ENCODE data around the gene PLK2. TPM values are rescaled to one million over a fixed set of nuclear protein-coding genes. Genes with fewer than 3 reads are reported as not detected.
A peak's percentile ranks its signal among the peaks of the same experiment; 100 is the strongest.

PLK2 gene
- total and polyA plus RNA-seq, 2 donors (not counting 3 experiments of a cell fraction or from before 2014, with no cell fraction given) = 199 to 250 TPM

GRCh38 chr5:58462154-58462553 lies 2.3 kb upstream of the PLK2 start:
- intact Hi-C loops (cut with micrococcal nuclease) = loop anchor here (1.0 to 5.0 kb wide), 2 partner anchors 1164 to 1290 kb away; partner anchors contain the start of gene GPBP1
- Histone ChIP-seq H4K20me1 (replicated peaks; ENCODE audit: control insufficient read depth, extremely low read depth, insufficient read depth, low read length) (peaks cover 7% of the 10 kb centered on the region), H3K4me3 (replicated peaks in 1 of 3; ENCODE audit: insufficient read depth in 1 of 3, low read depth in 1 of 3, low read length in 3 of 3) (no peak overlapping the region), H3K9me1 (replicated peaks; ENCODE audit: control insufficient read depth, extremely low read depth, insufficient read depth, low read length) (no peaks in the 10 kb centered on the region), H3K27me3 (ENCODE audit: control insufficient read depth in 2 of 2, insufficient read depth in 2 of 2, low read length in 2 of 2) (no peaks in the 10 kb centered on the region), H2AFZ (ENCODE audit: low read depth, low read length) (peak overlapping the region; percentile 73), H3K9me3 (replicated peaks; ENCODE audit: control insufficient read depth, insufficient read depth, low read length) (no peaks in the 10 kb centered on the region), H3K36me3 (ENCODE audit: control insufficient read depth in 2 of 2, extremely low read depth in 1 of 2, insufficient read depth in 2 of 2, low read length in 2 of 2) (peaks cover 9 to 14% of the 10 kb centered on the region in 2 experiments), H3K27ac (ENCODE audit: insufficient read depth, low read depth, low read length) (peak overlapping the region; percentile 59), H3K79me2 (ENCODE audit: control insufficient read depth, insufficient read depth, low read length) (peaks cover 27% of the 10 kb centered on the region), H3K4me1 (ENCODE audit: control insufficient read depth, extremely low read depth, insufficient read depth, low read length) (peaks cover 16% of the 10 kb centered on the region), H3K4me2 (ENCODE audit: insufficient read depth, low read length) (peak overlapping the region; percentile 52), H3K9ac (replicated peaks; ENCODE audit: extremely low read depth, insufficient read depth, low read length) (peak overlapping the region; percentile 63)
- FAIRE-seq (peak; percentile 82), DNase-seq (ENCODE audit: low read depth, low spot score) (peak; percentile 87)
- ChIA-PET CTCF (interaction anchor here (1.3 to 6.2 kb wide), 10 partner anchors 16 to 1166 kb away, joined by 3 to 260 read pairs (median 18); no protein-coding TSS in a partner anchor), POLR2A (interaction anchor here (3.3 kb wide), 1 partner anchor 1164 kb away, joined by 17 read pairs; no protein-coding TSS in a partner anchor)
- dilution Hi-C loops (cut with MboI; ENCODE audit: extremely low pct_ligation_motif_present, low sequenced_read_pairs) = loop anchor here (25.0 kb wide), 2 partner anchors 675 to 975 kb away; partner anchors contain the start of gene ACTBL2
- BruUV-seq (replicated peaks) = no TSS peak
- no peak for TF ChIP-seq FOS (IDR thresholded peaks at IDR 0.05; ENCODE audit: borderline replicate concordance, insufficient read depth, low read length)

GRCh38 chr5:58460732-58461286 lies 923 bp upstream of the PLK2 start:
- peak overlapping the region; percentile 81 for H3K4me2 ChIP-seq (ENCODE audit: insufficient read depth, low read length)
- H3K36me3 ChIP-seq (ENCODE audit: control insufficient read depth in 2 of 2, extremely low read depth in 1 of 2, insufficient read depth in 2 of 2, low read length in 2 of 2) = peaks cover 13 to 22% of the 10 kb centered on the region in 2 experiments
- peak overlapping the region; percentile 34 to 94 (median 92) for H3K4me3 ChIP-seq (replicated peaks in 1 of 3; ENCODE audit: insufficient read depth in 1 of 3, low read depth in 1 of 3, low read length in 3 of 3)
- dilution Hi-C loops (cut with MboI; ENCODE audit: extremely low pct_ligation_motif_present, low sequenced_read_pairs) (loop anchor here (25.0 kb wide), 2 partner anchors 674 to 974 kb away; partner anchors contain the start of gene ACTBL2), intact Hi-C loops (cut with micrococcal nuclease) (loop anchor here (1.0 to 5.0 kb wide), 14 partner anchors 221 to 1289 kb away; partner anchors contain the start of gene GPBP1)
- peaks cover 10% of the 10 kb centered on the region for H4K20me1 ChIP-seq (replicated peaks; ENCODE audit: control insufficient read depth, extremely low read depth, insufficient read depth, low read length)
- DNase-seq (ENCODE audit: low read depth, low spot score) (peak; percentile 91), FAIRE-seq (peak; percentile 81)
- H3K79me2 ChIP-seq (ENCODE audit: control insufficient read depth, insufficient read depth, low read length) = peaks cover 40% of the 10 kb centered on the region
- ChIA-PET POLR2A (interaction anchor here (0.6 to 3.8 kb wide), 25 partner anchors 10 to 1163 kb away, joined by 3 to 50 read pairs (median 5); no protein-coding TSS in a partner anchor), CTCF (interaction anchor here (0.7 to 6.2 kb wide), 38 partner anchors 15 to 1165 kb away, joined by 3 to 260 read pairs (median 5); no protein-coding TSS in a partner anchor)
- TF ChIP-seq FOS (IDR thresholded peaks at IDR 0.05; ENCODE audit: borderline replicate concordance, insufficient read depth, low read length) = no peak
- peak; percentile 18 for TF ChIP-seq POLR2AphosphoS5 (IDR thresholded peaks at IDR 0.05; ENCODE audit: insufficient read depth, low read depth, low read length)
- no peak for TF ChIP-seq GATA2 (IDR thresholded peaks at IDR 0.05; ENCODE audit: insufficient read depth, insufficient read length, low read depth, low read length)
- no peak for TF ChIP-seq MYC (IDR thresholded peaks at IDR 0.05; ENCODE audit: low read depth, low read length)
- no peak for TF ChIP-seq JUN (IDR thresholded peaks at IDR 0.05; ENCODE audit: borderline replicate concordance, insufficient read depth, insufficient read length, low read depth)
- no peak for TF ChIP-seq MAX (IDR thresholded peaks at IDR 0.05; ENCODE audit: insufficient read depth, insufficient read length)
- TF ChIP-seq CTCF (IDR thresholded peaks at IDR 0.05; ENCODE audit: extremely low read depth in 1 of 2, insufficient read depth in 1 of 2, low read depth in 1 of 2, low read length in 2 of 2) = peak; percentile 72 to 82
- TF ChIP-seq EZH2 (IDR thresholded peaks at IDR 0.05; ENCODE audit: borderline replicate concordance, low read depth, low read length, severe bottlenecking) = no peak
- H3K4me1 ChIP-seq (ENCODE audit: control insufficient read depth, extremely low read depth, insufficient read depth, low read length) = peaks cover 25% of the 10 kb centered on the region
- no peaks in the 10 kb centered on the region for H3K27me3 ChIP-seq (ENCODE audit: control insufficient read depth in 2 of 2, insufficient read depth in 2 of 2, low read length in 2 of 2)
- no peaks in the 10 kb centered on the region for H3K9me1 ChIP-seq (replicated peaks; ENCODE audit: control insufficient read depth, extremely low read depth, insufficient read depth, low read length)
- H3K9ac ChIP-seq (replicated peaks; ENCODE audit: extremely low read depth, insufficient read depth, low read length) = peak overlapping the region; percentile 98
- BruUV-seq (replicated peaks) = no TSS peak
- peak overlapping the region; percentile 87 for H2AFZ ChIP-seq (ENCODE audit: low read depth, low read length)
- H3K9me3 ChIP-seq (replicated peaks; ENCODE audit: control insufficient read depth, insufficient read depth, low read length) = no peaks in the 10 kb centered on the region
- H3K27ac ChIP-seq (ENCODE audit: insufficient read depth, low read depth, low read length) = peak overlapping the region; percentile 87

All from endothelial cell of umbilical vein (primary cell).